ENCODE measurements around the gene TBC1D22A.

- TF ChIP-seq CTCF (optimal IDR thresholded peaks at IDR 0.05 in 1 of 3, IDR thresholded peaks at IDR 0.05 in 1 of 3, conservative IDR thresholded peaks at IDR 0.05 in 1 of 3; ENCODE audit: extremely low read depth in 1 of 3, insufficient read depth in 2 of 3, low read length in 3 of 3): no peak
- no peak for TF ChIP-seq EZH2 (IDR thresholded peaks at IDR 0.05; ENCODE audit: low read length)
These were observed 228.6 kb downstream of the TBC1D22A start for GRCh38 chr22:46990937-46991550.

All from keratinocyte (primary cell).